Upper lobe of left lung (tissue), 4 donors: ENCODE results near the gene SLC25A47.

Source experiments
- CTCF ChIP-seq, 6 experiments: fragments of 450-650 bp in 4 of 6; fragments of 200-600 bp in 2 of 6; sonication (generic) in 2 of 6; IDR thresholded peaks; one replicate each; pipeline ENCODE4 v1.5.1; 2016 to 2019; ENCODE audit warnings: antibody characterized with exemption in 6 of 6
- POLR2A ChIP-seq, 4 donors: fragments of 450-650 bp; IDR thresholded peaks; one replicate each; pipeline ENCODE4 v1.5.1; 2016 to 2017; ENCODE audit warnings: antibody characterized with exemption in 4 of 4, mild to moderate bottlenecking in 2 of 4
- POLR2AphosphoS5 ChIP-seq, 2 donors: sonication (generic); formaldehyde crosslinking; IDR thresholded peaks; one replicate each; pipeline ENCODE4 v1.5.1; 2017; ENCODE audit warnings: antibody characterized with exemption in 2 of 2

GRCh38 chr14:100286484-100287191 lies 36.5 kb upstream of the SLC25A47 start:
- no peak for TF ChIP-seq CTCF (IDR thresholded peaks at IDR 0.05)
- TF ChIP-seq POLR2AphosphoS5 (IDR thresholded peaks at IDR 0.05) = no peak
- no peak for TF ChIP-seq POLR2A (IDR thresholded peaks at IDR 0.05)
